ENCODE measurements around the gene SEL1L. TPM values are rescaled to one million over a fixed set of nuclear protein-coding genes. Genes with fewer than 3 reads are reported as not detected.

SEL1L gene
- total and polyA plus RNA-seq, 2 experiments from 2014 or later: 20.6 to 22.6 TPM

DNA sequence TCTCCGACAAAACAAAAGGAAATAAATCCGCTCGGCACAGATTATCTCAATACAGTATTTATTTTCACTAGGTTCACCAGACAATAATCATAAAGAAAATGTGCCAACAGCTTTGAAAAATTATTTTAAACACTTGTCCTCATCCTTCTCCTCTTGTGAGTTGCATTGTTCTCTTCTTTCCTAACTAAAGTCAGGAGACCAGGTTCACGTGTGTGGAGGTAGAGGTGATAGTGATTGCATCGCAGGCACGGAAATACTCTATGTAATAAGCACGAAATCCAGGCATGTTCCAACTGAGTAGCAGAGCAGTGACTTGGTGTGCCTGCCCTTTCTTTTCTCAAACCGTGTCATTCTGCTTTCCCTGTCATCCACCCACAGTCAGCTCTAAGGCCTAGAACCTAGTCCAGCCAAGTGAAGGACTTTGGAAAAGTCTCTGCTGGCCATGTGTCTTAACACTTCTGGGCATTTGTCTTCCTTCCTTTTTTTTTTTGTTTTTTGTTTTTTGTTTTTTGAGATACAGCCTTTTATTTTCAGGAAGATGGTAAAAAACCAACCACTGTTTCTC, 939 bp upstream of the SEL1L start:
- Histone ChIP-seq H3K36me3 (ENCODE audit: insufficient read depth) (no peaks in the 10 kb centered on the region; the same call in 1 of the 2 replicates), H3K27ac (ENCODE audit: low read depth) (no peak overlapping the region), H3K9me2 (ENCODE audit: insufficient read depth) (peaks cover 4% of the 10 kb centered on the region; the same call in 1 of the 2 replicates), H3K4me1 (ENCODE audit: insufficient read depth) (peaks cover 6% of the 10 kb centered on the region; the same call in 1 of the 2 replicates), H3K4me3 (peak overlapping the region; percentile 28), H3K79me2 (replicated peaks; ENCODE audit: insufficient read depth) (peaks cover 26% of the 10 kb centered on the region), H3F3A (replicated peaks; ENCODE audit: low read depth) (no peaks in the 10 kb centered on the region), H3K27me3 (ENCODE audit: insufficient read depth) (no peaks in the 10 kb centered on the region), H3K4me2 (peak overlapping the region; percentile 39; the same call in 1 of the 2 replicates), H4K20me1 (replicated peaks; ENCODE audit: insufficient read depth) (peaks cover 7% of the 10 kb centered on the region), H2AFZ (peak overlapping the region; percentile 38)
- Mint-ChIP-seq H3K27me3 (ENCODE audit: insufficient read depth, low read depth, poor library complexity) (peaks cover 4% of the 10 kb centered on the region), H3K36me3 (ENCODE audit: low read depth) (peaks cover 13% of the 10 kb centered on the region), H3K9me3 (peaks cover 26% of the 10 kb centered on the region), H3K27ac (no peak overlapping the region), H3K4me1 (peaks cover 11% of the 10 kb centered on the region; the same call in 2 of the 3 replicates), H3K4me3 (peak overlapping the region; percentile 92)
- ATAC-seq (no peak), DNase-seq (ENCODE audit: low spot score) (no peak)
- TF ChIP-seq NANOG (IDR thresholded peaks at IDR 0.05; ENCODE audit: borderline replicate concordance): no peak
- TF ChIP-seq, protein P1, sequence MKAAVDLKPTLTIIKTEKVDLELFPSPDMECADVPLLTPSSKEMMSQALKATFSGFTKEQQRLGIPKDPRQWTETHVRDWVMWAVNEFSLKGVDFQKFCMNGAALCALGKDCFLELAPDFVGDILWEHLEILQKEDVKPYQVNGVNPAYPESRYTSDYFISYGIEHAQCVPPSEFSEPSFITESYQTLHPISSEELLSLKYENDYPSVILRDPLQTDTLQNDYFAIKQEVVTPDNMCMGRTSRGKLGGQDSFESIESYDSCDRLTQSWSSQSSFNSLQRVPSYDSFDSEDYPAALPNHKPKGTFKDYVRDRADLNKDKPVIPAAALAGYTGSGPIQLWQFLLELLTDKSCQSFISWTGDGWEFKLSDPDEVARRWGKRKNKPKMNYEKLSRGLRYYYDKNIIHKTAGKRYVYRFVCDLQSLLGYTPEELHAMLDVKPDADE (IDR thresholded peaks at IDR 0.05): no peak
- TF ChIP-seq CREB1 (CRISPR knock-in tag; IDR thresholded peaks at IDR 0.05; ENCODE audit: low read depth): no peak
- TF ChIP-seq, protein P2, sequence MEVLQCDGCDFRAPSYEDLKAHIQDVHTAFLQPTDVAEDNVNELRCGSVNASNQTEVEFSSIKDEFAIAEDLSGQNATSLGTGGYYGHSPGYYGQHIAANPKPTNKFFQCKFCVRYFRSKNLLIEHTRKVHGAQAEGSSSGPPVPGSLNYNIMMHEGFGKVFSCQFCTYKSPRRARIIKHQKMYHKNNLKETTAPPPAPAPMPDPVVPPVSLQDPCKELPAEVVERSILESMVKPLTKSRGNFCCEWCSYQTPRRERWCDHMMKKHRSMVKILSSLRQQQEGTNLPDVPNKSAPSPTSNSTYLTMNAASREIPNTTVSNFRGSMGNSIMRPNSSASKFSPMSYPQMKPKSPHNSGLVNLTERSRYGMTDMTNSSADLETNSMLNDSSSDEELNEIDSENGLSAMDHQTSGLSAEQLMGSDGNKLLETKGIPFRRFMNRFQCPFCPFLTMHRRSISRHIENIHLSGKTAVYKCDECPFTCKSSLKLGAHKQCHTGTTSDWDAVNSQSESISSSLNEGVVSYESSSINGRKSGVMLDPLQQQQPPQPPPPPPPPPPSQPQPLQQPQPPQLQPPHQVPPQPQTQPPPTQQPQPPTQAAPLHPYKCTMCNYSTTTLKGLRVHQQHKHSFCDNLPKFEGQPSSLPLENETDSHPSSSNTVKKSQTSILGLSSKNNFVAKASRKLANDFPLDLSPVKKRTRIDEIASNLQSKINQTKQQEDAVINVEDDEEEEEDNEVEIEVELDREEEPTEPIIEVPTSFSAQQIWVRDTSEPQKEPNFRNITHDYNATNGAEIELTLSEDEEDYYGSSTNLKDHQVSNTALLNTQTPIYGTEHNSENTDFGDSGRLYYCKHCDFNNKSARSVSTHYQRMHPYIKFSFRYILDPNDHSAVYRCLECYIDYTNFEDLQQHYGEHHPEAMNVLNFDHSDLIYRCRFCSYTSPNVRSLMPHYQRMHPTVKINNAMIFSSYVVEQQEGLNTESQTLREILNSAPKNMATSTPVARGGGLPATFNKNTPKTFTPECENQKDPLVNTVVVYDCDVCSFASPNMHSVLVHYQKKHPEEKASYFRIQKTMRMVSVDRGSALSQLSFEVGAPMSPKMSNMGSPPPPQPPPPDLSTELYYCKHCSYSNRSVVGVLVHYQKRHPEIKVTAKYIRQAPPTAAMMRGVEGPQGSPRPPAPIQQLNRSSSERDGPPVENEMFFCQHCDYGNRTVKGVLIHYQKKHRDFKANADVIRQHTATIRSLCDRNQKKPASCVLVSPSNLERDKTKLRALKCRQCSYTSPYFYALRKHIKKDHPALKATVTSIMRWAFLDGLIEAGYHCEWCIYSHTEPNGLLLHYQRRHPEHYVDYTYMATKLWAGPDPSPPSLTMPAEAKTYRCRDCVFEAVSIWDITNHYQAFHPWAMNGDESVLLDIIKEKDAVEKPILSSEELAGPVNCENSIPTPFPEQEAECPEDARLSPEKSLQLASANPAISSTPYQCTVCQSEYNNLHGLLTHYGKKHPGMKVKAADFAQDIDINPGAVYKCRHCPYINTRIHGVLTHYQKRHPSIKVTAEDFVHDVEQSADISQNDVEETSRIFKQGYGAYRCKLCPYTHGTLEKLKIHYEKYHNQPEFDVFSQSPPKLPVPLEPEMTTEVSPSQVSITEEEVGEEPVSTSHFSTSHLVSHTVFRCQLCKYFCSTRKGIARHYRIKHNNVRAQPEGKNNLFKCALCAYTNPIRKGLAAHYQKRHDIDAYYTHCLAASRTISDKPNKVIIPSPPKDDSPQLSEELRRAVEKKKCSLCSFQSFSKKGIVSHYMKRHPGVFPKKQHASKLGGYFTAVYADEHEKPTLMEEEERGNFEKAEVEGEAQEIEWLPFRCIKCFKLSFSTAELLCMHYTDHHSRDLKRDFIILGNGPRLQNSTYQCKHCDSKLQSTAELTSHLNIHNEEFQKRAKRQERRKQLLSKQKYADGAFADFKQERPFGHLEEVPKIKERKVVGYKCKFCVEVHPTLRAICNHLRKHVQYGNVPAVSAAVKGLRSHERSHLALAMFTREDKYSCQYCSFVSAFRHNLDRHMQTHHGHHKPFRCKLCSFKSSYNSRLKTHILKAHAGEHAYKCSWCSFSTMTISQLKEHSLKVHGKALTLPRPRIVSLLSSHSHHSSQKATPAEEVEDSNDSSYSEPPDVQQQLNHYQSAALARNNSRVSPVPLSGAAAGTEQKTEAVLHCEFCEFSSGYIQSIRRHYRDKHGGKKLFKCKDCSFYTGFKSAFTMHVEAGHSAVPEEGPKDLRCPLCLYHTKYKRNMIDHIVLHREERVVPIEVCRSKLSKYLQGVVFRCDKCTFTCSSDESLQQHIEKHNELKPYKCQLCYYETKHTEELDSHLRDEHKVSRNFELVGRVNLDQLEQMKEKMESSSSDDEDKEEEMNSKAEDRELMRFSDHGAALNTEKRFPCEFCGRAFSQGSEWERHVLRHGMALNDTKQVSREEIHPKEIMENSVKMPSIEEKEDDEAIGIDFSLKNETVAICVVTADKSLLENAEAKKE (CRISPR knock-in tag; IDR thresholded peaks at IDR 0.05): no peak
